Measurements from ENCODE around the gene ATP6V0A1. TPM values are rescaled to one million over a fixed set of nuclear protein-coding genes. Genes with fewer than 3 reads are reported as not detected.

ATP6V0A1 gene
- total and polyA plus RNA-seq, 4 donors, result 13.4 to 111 (median 71.9) TPM

- intact Hi-C loops (cut with DNase I), result no loop called here
- DNase-seq (no peak), ATAC-seq (ENCODE audit: low FRiP score) (no peak)
- no peak overlapping the region for H3K27ac ChIP-seq (ENCODE audit: low read depth in 1 of 2, low read length in 2 of 2)
- H3K27me3 ChIP-seq (ENCODE audit: control insufficient read depth in 1 of 2, insufficient read depth in 2 of 2, low read length in 1 of 2), result no peaks in the 10 kb centered on the region
- 83 to 87% methylated on average over 1 of the region's 1 CpG for WGBS, 2 donors
- no peaks in the 10 kb centered on the region for H3K36me3 ChIP-seq (ENCODE audit: control insufficient read depth in 1 of 2, insufficient read depth in 2 of 2, low read length in 1 of 2)
- H3K9me3 ChIP-seq (ENCODE audit: control insufficient read depth, low read length), result no peaks in the 10 kb centered on the region
- H3K4me3 ChIP-seq (ENCODE audit: low read length in 2 of 2), result peak overlapping the region in 1 of 2 donors; percentile 66
- H3K4me1 ChIP-seq (ENCODE audit: control insufficient read depth in 1 of 2, insufficient read depth in 2 of 2, low read length in 2 of 2), result peaks cover 0 to 7% of the 10 kb centered on the region in 2 donors
Measured at GRCh38 chr17:42460371-42460770, 1.7 kb downstream of the ATP6V0A1 start.

- intact Hi-C loops (cut with DNase I), result no loop called here
- Histone ChIP-seq H3K9me3 (ENCODE audit: control insufficient read depth, low read length) (no peaks in the 10 kb centered on the region), H3K27ac (ENCODE audit: low read depth in 1 of 2, low read length in 2 of 2) (no peak overlapping the region), H3K36me3 (ENCODE audit: control insufficient read depth in 1 of 2, insufficient read depth in 2 of 2, low read length in 1 of 2) (no peaks in the 10 kb centered on the region), H3K27me3 (ENCODE audit: control insufficient read depth in 1 of 2, insufficient read depth in 2 of 2, low read length in 1 of 2) (no peaks in the 10 kb centered on the region), H3K4me1 (ENCODE audit: control insufficient read depth in 1 of 2, insufficient read depth in 2 of 2, low read length in 2 of 2) (peaks cover 0 to 7% of the 10 kb centered on the region in 2 donors), H3K4me3 (ENCODE audit: low read length in 2 of 2) (no peak overlapping the region)
- no peak for ATAC-seq (ENCODE audit: low FRiP score)
- no peak for DNase-seq
- 76 to 81% methylated on average over 4 of the region's 4 CpGs for WGBS, 2 donors
Measured at GRCh38 chr17:42463976-42464400, 5.3 kb downstream of the ATP6V0A1 start.

GRCh38 chr17:42467889-42468288 lies 9.2 kb downstream of the ATP6V0A1 start:
- H3K36me3 ChIP-seq (ENCODE audit: control insufficient read depth in 1 of 2, insufficient read depth in 2 of 2, low read length in 1 of 2), result peaks cover 0 to 1% of the 10 kb centered on the region in 2 donors
- no peaks in the 10 kb centered on the region for H3K9me3 ChIP-seq (ENCODE audit: control insufficient read depth, low read length)
- no peak overlapping the region for H3K27ac ChIP-seq (ENCODE audit: low read depth in 1 of 2, low read length in 2 of 2)
- ATAC-seq (ENCODE audit: low FRiP score), result no peak
- WGBS, 2 donors, result 7 to 11% methylated on average over 5 of the region's 5 CpGs
- no peak overlapping the region for H3K4me3 ChIP-seq (ENCODE audit: low read length in 2 of 2)
- no peak for DNase-seq
- H3K4me1 ChIP-seq (ENCODE audit: control insufficient read depth in 1 of 2, insufficient read depth in 2 of 2, low read length in 2 of 2), result no peaks in the 10 kb centered on the region
- intact Hi-C loops (cut with DNase I), result loop anchor here in 1 of 2 donors (5.0 kb wide), 1 partner anchor 44 kb away; no protein-coding TSS in a partner anchor
- H3K27me3 ChIP-seq (ENCODE audit: control insufficient read depth in 1 of 2, insufficient read depth in 2 of 2, low read length in 1 of 2), result no peaks in the 10 kb centered on the region

- DNase-seq (no peak), ATAC-seq (ENCODE audit: low FRiP score) (no peak)
- intact Hi-C loops (cut with DNase I), result no loop called here
- Histone ChIP-seq H3K27ac (ENCODE audit: low read depth in 1 of 2, low read length in 2 of 2) (no peak overlapping the region), H3K4me3 (ENCODE audit: low read length in 2 of 2) (no peak overlapping the region), H3K36me3 (ENCODE audit: control insufficient read depth in 1 of 2, insufficient read depth in 2 of 2, low read length in 1 of 2) (peaks cover 6 to 10% of the 10 kb centered on the region in 2 donors), H3K9me3 (ENCODE audit: control insufficient read depth, low read length) (no peaks in the 10 kb centered on the region), H3K4me1 (ENCODE audit: control insufficient read depth in 1 of 2, insufficient read depth in 2 of 2, low read length in 2 of 2) (no peaks in the 10 kb centered on the region), H3K27me3 (ENCODE audit: control insufficient read depth in 1 of 2, insufficient read depth in 2 of 2, low read length in 1 of 2) (no peaks in the 10 kb centered on the region)
- 78 to 79% methylated on average over 8 of the region's 8 CpGs for WGBS, 2 donors
Measured at GRCh38 chr17:42472709-42473521, 14.2 kb downstream of the ATP6V0A1 start.

GRCh38 chr17:42474276-42474675 lies 15.6 kb downstream of the ATP6V0A1 start:
- no peak overlapping the region for H3K4me3 ChIP-seq (ENCODE audit: low read length in 2 of 2)
- no peaks in the 10 kb centered on the region for H3K4me1 ChIP-seq (ENCODE audit: control insufficient read depth in 1 of 2, insufficient read depth in 2 of 2, low read length in 2 of 2)
- ATAC-seq (ENCODE audit: low FRiP score), result no peak
- H3K27me3 ChIP-seq (ENCODE audit: control insufficient read depth in 1 of 2, insufficient read depth in 2 of 2, low read length in 1 of 2), result no peaks in the 10 kb centered on the region
- intact Hi-C loops (cut with DNase I), result no loop called here
- peaks cover 6 to 13% of the 10 kb centered on the region in 2 donors for H3K36me3 ChIP-seq (ENCODE audit: control insufficient read depth in 1 of 2, insufficient read depth in 2 of 2, low read length in 1 of 2)
- 96 to 97% methylated on average over 6 of the region's 6 CpGs for WGBS, 2 donors
- no peak overlapping the region for H3K27ac ChIP-seq (ENCODE audit: low read depth in 1 of 2, low read length in 2 of 2)
- no peaks in the 10 kb centered on the region for H3K9me3 ChIP-seq (ENCODE audit: control insufficient read depth, low read length)
- no peak for DNase-seq

GRCh38 chr17:42475121-42475520 lies 16.4 kb downstream of the ATP6V0A1 start:
- ATAC-seq (ENCODE audit: low FRiP score), result no peak

GRCh38 chr17:42475835-42476234 lies 17.2 kb downstream of the ATP6V0A1 start:
- Histone ChIP-seq H3K4me1 (ENCODE audit: control insufficient read depth in 1 of 2, insufficient read depth in 2 of 2, low read length in 2 of 2) (no peaks in the 10 kb centered on the region), H3K27ac (ENCODE audit: low read depth in 1 of 2, low read length in 2 of 2) (no peak overlapping the region), H3K9me3 (ENCODE audit: control insufficient read depth, low read length) (no peaks in the 10 kb centered on the region), H3K27me3 (ENCODE audit: control insufficient read depth in 1 of 2, insufficient read depth in 2 of 2, low read length in 1 of 2) (no peaks in the 10 kb centered on the region), H3K36me3 (ENCODE audit: control insufficient read depth in 1 of 2, insufficient read depth in 2 of 2, low read length in 1 of 2) (peaks cover 6 to 13% of the 10 kb centered on the region in 2 donors), H3K4me3 (ENCODE audit: low read length in 2 of 2) (no peak overlapping the region)
- DNase-seq (no peak), ATAC-seq (ENCODE audit: low FRiP score) (no peak)
- WGBS, 2 donors, result 82 to 86% methylated on average over 4 of the region's 4 CpGs
- intact Hi-C loops (cut with DNase I), result no loop called here

More at GRCh38 chr17:42475121-42475520, 16.4 kb downstream of the ATP6V0A1 start:
- Histone ChIP-seq H3K36me3 (ENCODE audit: control insufficient read depth in 1 of 2, insufficient read depth in 2 of 2, low read length in 1 of 2) (peaks cover 6 to 13% of the 10 kb centered on the region in 2 donors), H3K4me1 (ENCODE audit: control insufficient read depth in 1 of 2, insufficient read depth in 2 of 2, low read length in 2 of 2) (no peaks in the 10 kb centered on the region), H3K27me3 (ENCODE audit: control insufficient read depth in 1 of 2, insufficient read depth in 2 of 2, low read length in 1 of 2) (no peaks in the 10 kb centered on the region), H3K9me3 (ENCODE audit: control insufficient read depth, low read length) (no peaks in the 10 kb centered on the region), H3K4me3 (ENCODE audit: low read length in 2 of 2) (no peak overlapping the region), H3K27ac (ENCODE audit: low read depth in 1 of 2, low read length in 2 of 2) (no peak overlapping the region)
- intact Hi-C loops (cut with DNase I), result no loop called here
- WGBS, 2 donors, result 83 to 86% methylated on average over 3 of the region's 3 CpGs
- DNase-seq, result no peak

- no peaks in the 10 kb centered on the region for H3K4me1 ChIP-seq (ENCODE audit: control insufficient read depth in 1 of 2, insufficient read depth in 2 of 2, low read length in 2 of 2)
- no peak for DNase-seq
- no peak overlapping the region for H3K27ac ChIP-seq (ENCODE audit: low read depth in 1 of 2, low read length in 2 of 2)
- peaks cover 6 to 13% of the 10 kb centered on the region in 2 donors for H3K36me3 ChIP-seq (ENCODE audit: control insufficient read depth in 1 of 2, insufficient read depth in 2 of 2, low read length in 1 of 2)
- no peaks in the 10 kb centered on the region for H3K27me3 ChIP-seq (ENCODE audit: control insufficient read depth in 1 of 2, insufficient read depth in 2 of 2, low read length in 1 of 2)
- WGBS, 2 donors, result 86 to 94% methylated on average over 2 of the region's 2 CpGs
- ATAC-seq (ENCODE audit: low FRiP score), result no peak
- H3K4me3 ChIP-seq (ENCODE audit: low read length in 2 of 2), result no peak overlapping the region
- intact Hi-C loops (cut with DNase I), result no loop called here
- no peaks in the 10 kb centered on the region for H3K9me3 ChIP-seq (ENCODE audit: control insufficient read depth, low read length)
Measured at GRCh38 chr17:42476411-42476810, 17.7 kb downstream of the ATP6V0A1 start.

GRCh38 chr17:42477173-42477572 lies 18.5 kb downstream of the ATP6V0A1 start:
- H3K27ac ChIP-seq (ENCODE audit: low read depth in 1 of 2, low read length in 2 of 2), result no peak overlapping the region
- intact Hi-C loops (cut with DNase I), result no loop called here
- H3K9me3 ChIP-seq (ENCODE audit: control insufficient read depth, low read length), result no peaks in the 10 kb centered on the region
- 77 to 80% methylated on average over 3 of the region's 3 CpGs for WGBS, 2 donors
- H3K27me3 ChIP-seq (ENCODE audit: control insufficient read depth in 1 of 2, insufficient read depth in 2 of 2, low read length in 1 of 2), result no peaks in the 10 kb centered on the region
- ATAC-seq (ENCODE audit: low FRiP score) (no peak), DNase-seq (no peak)
- H3K4me3 ChIP-seq (ENCODE audit: low read length in 2 of 2), result no peak overlapping the region
- H3K36me3 ChIP-seq (ENCODE audit: control insufficient read depth in 1 of 2, insufficient read depth in 2 of 2, low read length in 1 of 2), result peaks cover 6 to 13% of the 10 kb centered on the region in 2 donors
- H3K4me1 ChIP-seq (ENCODE audit: control insufficient read depth in 1 of 2, insufficient read depth in 2 of 2, low read length in 2 of 2), result no peaks in the 10 kb centered on the region
